NCI-H524 treated with DMSO at 0.1 percent for 48 hours (cell line): Measurements from ENCODE around the gene SLC35B3.
"Not testable (repeated sequence)": the region's sequence is repeated elsewhere in the genome, so short reads cannot be mapped to it uniquely, and the experiment has no call there.

ENCODE experiments used
- DNase-seq: peaks from one replicate; lab custom pipeline; 2025; lab: John Stamatoyannopoulos, UW

SLC35B3 gene

GRCh38 chr6:8414844-8415243, 20.5 kb downstream of the SLC35B3 start:
- DNase-seq = no peak

- not testable (repeated sequence) for DNase-seq
These were observed 29.4 kb downstream of the SLC35B3 start for GRCh38 chr6:8405946-8406345.

GRCh38 chr6:8402546-8402945, 32.8 kb downstream of the SLC35B3 start:
- no peak for DNase-seq

GRCh38 chr6:8400663-8401062, 34.7 kb downstream of the SLC35B3 start:
- no peak for DNase-seq

- DNase-seq = no peak
These were observed 42.8 kb downstream of the SLC35B3 start for GRCh38 chr6:8392569-8392968.

- DNase-seq = no peak
These were observed 43.4 kb downstream of the SLC35B3 start for GRCh38 chr6:8391934-8392333.

GRCh38 chr6:8389036-8389818, 46.1 kb downstream of the SLC35B3 start:
- DNase-seq = no peak

- DNase-seq = no peak
These were observed 47.4 kb downstream of the SLC35B3 start for GRCh38 chr6:8387942-8388437.

- DNase-seq = no peak
These were observed 51.8 kb downstream of the SLC35B3 start for GRCh38 chr6:8383584-8383983.

- DNase-seq = no peak
These were observed 52.9 kb downstream of the SLC35B3 start for GRCh38 chr6:8382434-8382833.

- no peak for DNase-seq
These were observed 59.4 kb downstream of the SLC35B3 start for GRCh38 chr6:8375916-8376315.
